Measurements from ENCODE around the gene TECPR2. TPM values are rescaled to one million over a fixed set of nuclear protein-coding genes. Genes with fewer than 3 reads are reported as not detected.
A peak's percentile ranks its signal among the peaks of the same experiment; 100 is the strongest.

TECPR2 gene
- total RNA-seq, 4 donors from 2014 or later: 28.7 to 54.8 (median 36.6) TPM

- no peaks in the 10 kb centered on the region for H3K27me3 ChIP-seq
- peak; percentile 97 for DNase-seq (ENCODE audit: extremely low spot score)
- peaks cover 0 to 2% (median 0%) of the 10 kb centered on the region in 4 donors for H3K36me3 ChIP-seq
- no peaks in the 10 kb centered on the region for H3K9me3 ChIP-seq
- peak within 1 kb of the TSS; percentile 67 to 91 (median 82) for H3K4me3 ChIP-seq
- intact Hi-C loops (cut with DNase I): loop anchor here (5.0 to 10.0 kb wide), 2 partner anchors 225 to 357 kb away; partner anchors contain the start of gene DYNC1H1
- H3K4me1 ChIP-seq: peaks cover 39 to 75% (median 60%) of the 10 kb centered on the region in 4 donors
- TF ChIP-seq POLR2AphosphoS5 (IDR thresholded peaks at IDR 0.05): peak; percentile 82 to 94
- peak; percentile 9 for TF ChIP-seq POLR2A (IDR thresholded peaks at IDR 0.05; ENCODE audit: low read depth)
- TF ChIP-seq CTCF (IDR thresholded peaks at IDR 0.05): peak in 1 of 3 experiments; percentile 27
- no peak for TF ChIP-seq EP300 (IDR thresholded peaks at IDR 0.05)
- 0% methylated on average over 2 of the region's 71 CpGs for WGBS
- peak within 1 kb of the TSS; percentile 96 to 98 (median 97) for H3K27ac ChIP-seq (replicated peaks in 1 of 4)
These were observed 43.2 kb upstream of the TECPR2 start, which contains the start of gene ZNF839 for GRCh38 chr14:102319351-102320032. Gene ZNF839, plus strand, starts transcription at chr14:102319746. Its CDS starts 20 bp downstream, at chr14:102319766.

- 7% methylated on average over 20 of the region's 30 CpGs for WGBS
These were observed 42.6 kb upstream of the TECPR2 start for GRCh38 chr14:102320033-102320660.

GRCh38 chr14:102320671-102321455 is 41.9 kb upstream of the TECPR2 start:
- Histone ChIP-seq H3K4me3 (peak overlapping the region; percentile 67 to 91 (median 82)), H3K4me1 (peaks cover 39 to 62% (median 49%) of the 10 kb centered on the region in 4 donors), H3K36me3 (peaks cover 1 to 6% (median 5%) of the 10 kb centered on the region in 4 donors), H3K9me3 (no peaks in the 10 kb centered on the region), H3K27me3 (no peaks in the 10 kb centered on the region), H3K27ac (replicated peaks in 1 of 4) (peak overlapping the region; percentile 96 to 98 (median 97))
- DNase-seq (ENCODE audit: extremely low spot score): no peak
- WGBS: 89% methylated on average over 17 of the region's 17 CpGs
- TF ChIP-seq POLR2A (IDR thresholded peaks at IDR 0.05; ENCODE audit: low read depth) (no peak), CTCF (IDR thresholded peaks at IDR 0.05) (no peak), POLR2AphosphoS5 (IDR thresholded peaks at IDR 0.05) (no peak)
- intact Hi-C loops (cut with DNase I): no loop called here

More at GRCh38 chr14:102320033-102320660, 42.6 kb upstream of the TECPR2 start:
- peaks cover 0 to 2% (median 0%) of the 10 kb centered on the region in 4 donors for H3K36me3 ChIP-seq
- intact Hi-C loops (cut with DNase I): no loop called here
- peak overlapping the region; percentile 96 to 98 (median 97) for H3K27ac ChIP-seq (replicated peaks in 1 of 4)
- peak in 1 of 2 donors; percentile 5 for TF ChIP-seq POLR2AphosphoS5 (IDR thresholded peaks at IDR 0.05)
- no peak for TF ChIP-seq EP300 (IDR thresholded peaks at IDR 0.05)
- DNase-seq (ENCODE audit: extremely low spot score): no peak
- H3K4me3 ChIP-seq: peak overlapping the region; percentile 67 to 91 (median 82)
- no peaks in the 10 kb centered on the region for H3K9me3 ChIP-seq
- H3K27me3 ChIP-seq: no peaks in the 10 kb centered on the region
- H3K4me1 ChIP-seq: peaks cover 39 to 69% (median 56%) of the 10 kb centered on the region in 4 donors

- 90% methylated on average over 12 of the region's 12 CpGs for WGBS
- Histone ChIP-seq H3K27me3 (no peaks in the 10 kb centered on the region), H3K9me3 (no peaks in the 10 kb centered on the region), H3K36me3 (peaks cover 5 to 14% (median 12%) of the 10 kb centered on the region in 4 donors), H3K4me1 (peaks cover 35 to 54% (median 41%) of the 10 kb centered on the region in 4 donors), H3K4me3 (no peak overlapping the region), H3K27ac (replicated peaks in 1 of 4) (peak overlapping the region in 3 of 4 donors; percentile 7 to 59 (median 30))
- intact Hi-C loops (cut with DNase I): no loop called here
- DNase-seq (ENCODE audit: extremely low spot score): no peak
- TF ChIP-seq EP300 (IDR thresholded peaks at IDR 0.05) (no peak), CTCF (IDR thresholded peaks at IDR 0.05) (no peak), POLR2A (IDR thresholded peaks at IDR 0.05; ENCODE audit: low read depth) (no peak), POLR2AphosphoS5 (IDR thresholded peaks at IDR 0.05) (no peak)
These were observed 41.0 kb upstream of the TECPR2 start for GRCh38 chr14:102321456-102322422.
